KMS-11 (cell line): ENCODE data around the gene ARHGAP8.

Source experiments
- H2AFZ ChIP-seq: fragments of 200-600 bp; sonication (generic); 2 replicates; pipeline ENCODE4 v1.6.1; 2016; ENCODE audit warnings: antibody characterized with exemption, mixed run types, low read depth
- H3K27ac ChIP-seq: fragments of 200-600 bp; sonication (generic); 2 replicates; pipeline ENCODE4 v1.6.1; 2016; ENCODE audit warnings: mild to moderate bottlenecking, mixed run types
- H3K27me3 ChIP-seq: fragments of 200-600 bp; sonication (generic); 2 replicates; pipeline ENCODE4 v1.6.1; 2017; ENCODE audit warnings: mild to moderate bottlenecking, low read depth, mixed run types, moderate library complexity; ENCODE audit not compliant: insufficient read depth
- H3K36me3 ChIP-seq: fragments of 200-600 bp; sonication (generic); 2 replicates; pipeline ENCODE4 v1.6.1; 2017; ENCODE audit warnings: mild to moderate bottlenecking, mixed run types; ENCODE audit not compliant: insufficient read depth
- H3K4me1 ChIP-seq: fragments of 200-600 bp; sonication (generic); 2 replicates; pipeline ENCODE4 v1.6.1; 2016; ENCODE audit warnings: mild to moderate bottlenecking, low read depth, mixed run types; ENCODE audit not compliant: poor library complexity, severe bottlenecking
- H3K4me2 ChIP-seq: fragments of 200-600 bp; sonication (generic); 2 replicates; pipeline ENCODE4 v1.7.0; 2016; ENCODE audit warnings: mild to moderate bottlenecking, mixed run types
- H3K4me3 ChIP-seq: fragments of 200-600 bp; sonication (generic); IDR thresholded peaks from 2 replicates; pipeline ENCODE4 v1.6.1; 2017; ENCODE audit warnings: low read depth, low read length, mixed read lengths; ENCODE audit not compliant: insufficient read depth
- H3K79me2 ChIP-seq: fragments of 200-600 bp; sonication (generic); 2 replicates; pipeline ENCODE4 v1.6.1; 2016; ENCODE audit warnings: low read depth, mixed run types; ENCODE audit not compliant: insufficient read depth
- H3K9ac ChIP-seq: fragments of 200-600 bp; sonication (generic); 2 replicates; pipeline ENCODE4 v1.6.1; 2016; ENCODE audit warnings: mild to moderate bottlenecking, mixed run types
- H4K20me1 ChIP-seq: fragments of 200-600 bp; sonication (generic); 2 replicates; pipeline ENCODE4 v1.6.1; 2016; ENCODE audit warnings: mild to moderate bottlenecking, mixed run types; ENCODE audit not compliant: insufficient read depth
- TF ChIP-seq, protein P1 (sequence below): fragments of 200-600 bp; sonication (generic); conservative IDR thresholded peaks from 2 replicates; pipeline ENCODE4 v1.6.1; 2017; ENCODE audit warnings: low read depth, mild to moderate bottlenecking, antibody characterized with exemption, low read length, moderate library complexity, mixed read lengths

The ARHGAP8 gene

DNA sequence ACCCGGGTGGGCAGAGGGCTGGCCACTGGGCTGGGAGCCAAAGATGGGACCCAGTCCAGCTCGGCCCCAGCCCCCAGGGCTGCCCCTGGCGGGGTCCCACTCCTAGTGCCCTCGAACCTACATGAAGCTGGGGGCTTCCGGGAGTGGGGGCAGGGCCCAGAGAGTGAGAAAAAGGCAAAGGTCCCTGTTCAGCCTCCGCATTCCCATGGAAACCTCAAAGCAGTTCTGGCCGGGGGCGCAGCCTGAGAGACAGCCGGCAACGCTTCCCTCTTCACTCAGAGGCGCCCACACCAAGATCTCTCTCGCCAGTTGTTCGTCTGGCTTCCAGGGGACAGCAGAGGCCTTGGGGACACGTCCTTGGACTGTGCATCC lies 22.4 kb upstream of the ARHGAP8 start:
- Histone ChIP-seq H3K27me3 (no peaks in the 10 kb centered on the region), H4K20me1 (no peaks in the 10 kb centered on the region), H3K4me1 (no peaks in the 10 kb centered on the region), H3K79me2 (no peaks in the 10 kb centered on the region), H2AFZ (no peak overlapping the region), H3K4me3 (no peak overlapping the region), H3K36me3 (no peaks in the 10 kb centered on the region), H3K27ac (no peak overlapping the region), H3K4me2 (no peak overlapping the region), H3K9ac (no peak overlapping the region)
- TF ChIP-seq, protein P1, sequence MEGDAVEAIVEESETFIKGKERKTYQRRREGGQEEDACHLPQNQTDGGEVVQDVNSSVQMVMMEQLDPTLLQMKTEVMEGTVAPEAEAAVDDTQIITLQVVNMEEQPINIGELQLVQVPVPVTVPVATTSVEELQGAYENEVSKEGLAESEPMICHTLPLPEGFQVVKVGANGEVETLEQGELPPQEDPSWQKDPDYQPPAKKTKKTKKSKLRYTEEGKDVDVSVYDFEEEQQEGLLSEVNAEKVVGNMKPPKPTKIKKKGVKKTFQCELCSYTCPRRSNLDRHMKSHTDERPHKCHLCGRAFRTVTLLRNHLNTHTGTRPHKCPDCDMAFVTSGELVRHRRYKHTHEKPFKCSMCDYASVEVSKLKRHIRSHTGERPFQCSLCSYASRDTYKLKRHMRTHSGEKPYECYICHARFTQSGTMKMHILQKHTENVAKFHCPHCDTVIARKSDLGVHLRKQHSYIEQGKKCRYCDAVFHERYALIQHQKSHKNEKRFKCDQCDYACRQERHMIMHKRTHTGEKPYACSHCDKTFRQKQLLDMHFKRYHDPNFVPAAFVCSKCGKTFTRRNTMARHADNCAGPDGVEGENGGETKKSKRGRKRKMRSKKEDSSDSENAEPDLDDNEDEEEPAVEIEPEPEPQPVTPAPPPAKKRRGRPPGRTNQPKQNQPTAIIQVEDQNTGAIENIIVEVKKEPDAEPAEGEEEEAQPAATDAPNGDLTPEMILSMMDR = no peak

DNA sequence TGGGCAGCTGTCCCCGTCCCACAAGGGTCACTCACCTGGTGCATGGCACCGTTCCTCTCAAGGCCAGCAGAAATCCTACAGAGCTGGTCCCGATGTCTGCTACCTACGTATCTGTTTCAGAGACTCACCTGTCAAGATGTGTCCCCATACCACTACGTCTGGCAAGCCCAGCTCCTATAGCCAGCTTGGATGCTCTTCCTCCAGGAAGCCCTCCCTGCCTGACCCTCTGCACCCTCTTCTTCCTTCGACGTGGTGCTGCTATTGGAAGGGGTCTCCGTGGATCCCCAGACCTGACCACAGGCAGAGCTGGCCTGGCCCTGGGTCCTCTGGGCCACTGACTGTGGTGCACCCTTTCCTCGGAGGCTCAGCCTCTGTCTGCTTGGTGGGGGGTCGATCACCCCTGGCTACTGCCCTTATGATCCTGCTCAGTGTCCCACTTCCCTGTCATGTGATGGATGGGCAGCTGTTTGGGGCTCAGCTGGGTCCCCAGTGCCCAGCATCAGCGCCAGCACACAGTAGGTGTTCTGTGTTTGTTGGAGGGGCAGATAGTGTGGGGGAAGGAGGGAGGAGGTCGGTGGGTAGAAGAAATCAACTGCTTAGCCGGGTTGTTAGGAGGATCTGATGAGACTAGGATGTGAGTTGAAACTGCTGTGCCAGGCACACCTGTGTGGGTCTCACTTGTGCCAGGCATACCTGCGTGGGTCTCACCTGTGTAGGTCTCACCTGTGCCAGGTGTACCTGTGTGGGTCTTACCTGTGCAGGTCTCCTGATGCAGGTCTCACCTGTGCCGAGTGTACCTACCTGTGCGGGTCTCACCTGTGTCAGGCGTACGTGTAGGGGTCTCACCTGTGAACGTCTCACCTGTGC lies 21.7 kb upstream of the ARHGAP8 start:
- Histone ChIP-seq H2AFZ (no peak overlapping the region), H3K79me2 (no peaks in the 10 kb centered on the region), H4K20me1 (no peaks in the 10 kb centered on the region), H3K4me1 (no peaks in the 10 kb centered on the region), H3K27me3 (no peaks in the 10 kb centered on the region), H3K27ac (no peak overlapping the region), H3K9ac (no peak overlapping the region), H3K4me3 (no peak overlapping the region), H3K4me2 (no peak overlapping the region), H3K36me3 (no peaks in the 10 kb centered on the region)
- TF ChIP-seq, protein P1 = no peak

DNA sequence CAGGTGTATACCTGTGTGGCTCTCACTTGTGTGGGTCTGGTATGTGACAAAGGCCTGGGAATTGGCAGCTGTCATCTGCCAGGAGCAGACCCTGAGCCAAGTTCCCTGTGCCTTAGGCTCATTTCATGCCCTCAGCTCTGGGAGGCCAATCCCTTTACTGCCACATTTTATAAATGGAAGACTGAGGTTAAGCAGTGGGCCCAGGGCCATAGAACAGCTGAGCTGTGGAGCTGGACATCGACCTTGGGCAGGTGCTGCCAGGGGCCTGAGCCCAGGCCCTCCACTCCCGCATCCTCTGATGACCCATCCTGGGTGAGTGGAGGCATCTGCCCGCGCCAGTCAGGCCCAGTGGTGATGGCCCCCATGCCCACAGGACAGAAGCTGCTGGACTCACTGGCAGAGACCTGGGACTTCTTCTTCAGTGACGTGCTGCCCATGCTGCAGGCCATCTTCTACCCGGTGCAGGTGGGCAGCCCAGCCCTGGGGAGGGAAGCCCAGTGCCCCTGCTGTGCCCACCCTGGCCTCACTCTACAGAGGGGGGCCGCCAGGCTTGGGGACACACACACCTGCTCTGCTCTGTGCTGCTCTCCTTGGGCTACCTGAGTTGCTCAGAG lies 20.9 kb upstream of the ARHGAP8 start:
- H4K20me1 ChIP-seq = no peaks in the 10 kb centered on the region
- H3K79me2 ChIP-seq = no peaks in the 10 kb centered on the region
- no peaks in the 10 kb centered on the region for H3K4me1 ChIP-seq
- TF ChIP-seq, protein P1 = no peak
- no peak overlapping the region for H3K4me2 ChIP-seq
- no peak overlapping the region for H3K4me3 ChIP-seq
- H3K9ac ChIP-seq = no peak overlapping the region
- H2AFZ ChIP-seq = no peak overlapping the region
- no peaks in the 10 kb centered on the region for H3K36me3 ChIP-seq
- H3K27me3 ChIP-seq = no peaks in the 10 kb centered on the region
- H3K27ac ChIP-seq = no peak overlapping the region

DNA sequence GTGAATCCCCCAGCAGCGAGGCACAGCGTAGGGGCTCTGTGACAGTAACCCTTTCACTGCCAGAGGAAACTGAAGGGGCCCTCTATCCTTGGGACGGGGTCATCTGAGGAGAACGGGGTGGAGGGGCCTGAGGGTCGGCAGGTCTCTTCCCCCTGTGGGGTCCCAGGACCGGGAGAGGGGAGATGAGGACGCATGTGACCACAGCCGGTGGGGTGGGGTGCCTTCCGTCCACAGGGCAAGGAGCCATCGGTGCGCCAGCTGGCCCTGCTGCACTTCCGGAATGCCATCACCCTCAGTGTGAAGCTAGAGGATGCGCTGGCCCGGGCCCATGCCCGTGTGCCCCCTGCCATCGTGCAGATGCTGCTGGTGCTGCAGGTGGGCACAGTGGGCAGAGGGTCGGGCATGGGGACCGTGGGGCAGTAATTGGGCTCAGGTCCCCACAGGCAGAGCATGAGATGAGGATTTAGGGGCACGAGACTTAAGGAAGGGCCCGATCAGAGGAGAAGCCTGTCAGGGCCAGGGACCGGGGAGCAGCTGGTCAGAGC lies 20.3 kb upstream of the ARHGAP8 start:
- no peaks in the 10 kb centered on the region for H4K20me1 ChIP-seq
- TF ChIP-seq, protein P1 = no peak
- H3K4me1 ChIP-seq = no peaks in the 10 kb centered on the region
- H3K36me3 ChIP-seq = no peaks in the 10 kb centered on the region
- no peak overlapping the region for H3K27ac ChIP-seq
- H2AFZ ChIP-seq = no peak overlapping the region
- no peak overlapping the region for H3K4me3 ChIP-seq
- no peaks in the 10 kb centered on the region for H3K79me2 ChIP-seq
- H3K27me3 ChIP-seq = no peaks in the 10 kb centered on the region
- H3K9ac ChIP-seq = no peak overlapping the region
- H3K4me2 ChIP-seq = no peak overlapping the region
